GM21717 (cell line): ENCODE results near the gene AMIGO1.

ENCODE experiments used
- ATAC-seq: cut with Tn5 transposase; IDR thresholded peaks from one replicate; pipeline ENCODE4 v1.9.1; 2021; ENCODE audit warnings: mild to moderate bottlenecking, moderate library complexity; ENCODE audit not compliant: unreplicated experiment

AMIGO1 gene

GRCh38 chr1:109509176-109510134 is at the start of gene AMIGO1:
Gene AMIGO1 (minus strand): TSS chr1:109509727. CDS start chr1:109508912, 815 bp downstream.
- ATAC-seq: no peak

- no peak for ATAC-seq
These were observed 48.0 kb upstream of the AMIGO1 start for GRCh38 chr1:109557520-109557919.

- no peak for ATAC-seq
These were observed 47.0 kb upstream of the AMIGO1 start for GRCh38 chr1:109556563-109556962.

- peak; percentile 88 for ATAC-seq
These were observed 39.1 kb upstream of the AMIGO1 start, which contains the start of gene GNAI3 for GRCh38 chr1:109548321-109549267. Gene GNAI3 (plus strand): TSS chr1:109548615. CDS start chr1:109548721, 106 bp downstream.

GRCh38 chr1:109547463-109548320 is 38.2 kb upstream of the AMIGO1 start:
- ATAC-seq: peak; percentile 18

- ATAC-seq: no peak
These were observed 37.0 kb upstream of the AMIGO1 start for GRCh38 chr1:109546311-109547109.

GRCh38 chr1:109543988-109544735 is 34.6 kb upstream of the AMIGO1 start:
- ATAC-seq: no peak

- ATAC-seq: no peak
These were observed 33.9 kb upstream of the AMIGO1 start for GRCh38 chr1:109543283-109543987.

- no peak for ATAC-seq
These were observed 33.1 kb upstream of the AMIGO1 start for GRCh38 chr1:109542657-109543056.

GRCh38 chr1:109541102-109541501 is 31.6 kb upstream of the AMIGO1 start:
- ATAC-seq: no peak

GRCh38 chr1:109539676-109540075 is 30.1 kb upstream of the AMIGO1 start, which contains the start of gene GPR61:
Gene GPR61 (plus strand): TSS chr1:109539872. CDS start chr1:109543023, 3,151 bp downstream.
- no peak for ATAC-seq

- no peak for ATAC-seq
These were observed 29.5 kb upstream of the AMIGO1 start for GRCh38 chr1:109538827-109539555.

GRCh38 chr1:109537450-109538178 is 28.1 kb upstream of the AMIGO1 start:
- ATAC-seq: no peak

GRCh38 chr1:109535971-109536491 is 26.5 kb upstream of the AMIGO1 start:
- no peak for ATAC-seq

- ATAC-seq: no peak
These were observed 26.0 kb upstream of the AMIGO1 start for GRCh38 chr1:109535481-109535880.

- no peak for ATAC-seq
These were observed 24.9 kb upstream of the AMIGO1 start for GRCh38 chr1:109534307-109534858.
